Astrocyte of the cerebellum (primary cell): ENCODE results near the gene CFAP68.

Experiments used
- DNase-seq: peaks from one replicate; pipeline ENCODE4 v3.0.0-alpha.2; 2011; ENCODE audit warnings: low read depth
- H3K4me3 ChIP-seq: 2 replicates; pipeline ENCODE4 v1.5.1; 2011; ENCODE audit warnings: mild to moderate bottlenecking, low read depth, low read length, moderate library complexity
- CTCF ChIP-seq: IDR thresholded peaks from 2 replicates; pipeline ENCODE4 v1.5.1; 2012; ENCODE audit warnings: low read length, low read depth, moderate library complexity, mild to moderate bottlenecking; ENCODE audit errors: missing control alignments
- in situ Hi-C: cut with HindIII; loops from 2 replicates; pipeline ENCODE4 v1.10.0; 2017; ENCODE audit warnings: low sequenced_read_pairs

CFAP68 gene

GRCh38 chr11:111913031-111913861 lies 33.9 kb downstream of the CFAP68 start:
- DNase-seq, result no peak
- in situ Hi-C loops, result no loop called here
- H3K4me3 ChIP-seq, result no peak overlapping the region
- no peak for TF ChIP-seq CTCF

GRCh38 chr11:111913997-111914396 lies 34.7 kb downstream of the CFAP68 start:
- no peak for TF ChIP-seq CTCF
- in situ Hi-C loops, result no loop called here
- H3K4me3 ChIP-seq, result no peak overlapping the region
- no peak for DNase-seq

- no peak for DNase-seq
- no peak for TF ChIP-seq CTCF
- in situ Hi-C loops, result no loop called here
Measured at GRCh38 chr11:111916768-111917167, 37.4 kb downstream of the CFAP68 start.

GRCh38 chr11:111917312-111917711 lies 38.0 kb downstream of the CFAP68 start:
- TF ChIP-seq CTCF, result no peak
- no peak for DNase-seq
- in situ Hi-C loops, result no loop called here
- H3K4me3 ChIP-seq, result no peak overlapping the region

More at GRCh38 chr11:111916768-111917167, 37.4 kb downstream of the CFAP68 start:
- no peak overlapping the region for H3K4me3 ChIP-seq

- TF ChIP-seq CTCF, result no peak
- in situ Hi-C loops, result no loop called here
- no peak overlapping the region for H3K4me3 ChIP-seq
- DNase-seq, result no peak
Measured at GRCh38 chr11:111917788-111918187, 38.4 kb downstream of the CFAP68 start.

GRCh38 chr11:111918390-111919256 lies 39.3 kb downstream of the CFAP68 start, which contains the start of gene C11orf52:
Gene C11orf52 (plus strand): TSS chr11:111918913. CDS start chr11:111918973, 60 bp downstream.
- DNase-seq, result no peak
- no peak for TF ChIP-seq CTCF
- in situ Hi-C loops, result no loop called here
- H3K4me3 ChIP-seq, result no peak within 1 kb of the TSS
